GM12801 (cell line): Measurements from ENCODE around the gene BCL7A.

Experiments used
- TF ChIP-seq, protein P1 (sequence below): IDR thresholded peaks from one replicate; pipeline ENCODE4 v1.5.1; 2011; ENCODE audit warnings: control low read depth; ENCODE audit not compliant: insufficient read length; ENCODE audit errors: extremely low read depth

BCL7A gene

GRCh38 chr12:122045262-122045661 is 23.6 kb downstream of the BCL7A start:
- TF ChIP-seq, protein P1, sequence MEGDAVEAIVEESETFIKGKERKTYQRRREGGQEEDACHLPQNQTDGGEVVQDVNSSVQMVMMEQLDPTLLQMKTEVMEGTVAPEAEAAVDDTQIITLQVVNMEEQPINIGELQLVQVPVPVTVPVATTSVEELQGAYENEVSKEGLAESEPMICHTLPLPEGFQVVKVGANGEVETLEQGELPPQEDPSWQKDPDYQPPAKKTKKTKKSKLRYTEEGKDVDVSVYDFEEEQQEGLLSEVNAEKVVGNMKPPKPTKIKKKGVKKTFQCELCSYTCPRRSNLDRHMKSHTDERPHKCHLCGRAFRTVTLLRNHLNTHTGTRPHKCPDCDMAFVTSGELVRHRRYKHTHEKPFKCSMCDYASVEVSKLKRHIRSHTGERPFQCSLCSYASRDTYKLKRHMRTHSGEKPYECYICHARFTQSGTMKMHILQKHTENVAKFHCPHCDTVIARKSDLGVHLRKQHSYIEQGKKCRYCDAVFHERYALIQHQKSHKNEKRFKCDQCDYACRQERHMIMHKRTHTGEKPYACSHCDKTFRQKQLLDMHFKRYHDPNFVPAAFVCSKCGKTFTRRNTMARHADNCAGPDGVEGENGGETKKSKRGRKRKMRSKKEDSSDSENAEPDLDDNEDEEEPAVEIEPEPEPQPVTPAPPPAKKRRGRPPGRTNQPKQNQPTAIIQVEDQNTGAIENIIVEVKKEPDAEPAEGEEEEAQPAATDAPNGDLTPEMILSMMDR: no peak

- TF ChIP-seq, protein P1: no peak
Measured at GRCh38 chr12:122046145-122046544, 24.5 kb downstream of the BCL7A start.

DNA sequence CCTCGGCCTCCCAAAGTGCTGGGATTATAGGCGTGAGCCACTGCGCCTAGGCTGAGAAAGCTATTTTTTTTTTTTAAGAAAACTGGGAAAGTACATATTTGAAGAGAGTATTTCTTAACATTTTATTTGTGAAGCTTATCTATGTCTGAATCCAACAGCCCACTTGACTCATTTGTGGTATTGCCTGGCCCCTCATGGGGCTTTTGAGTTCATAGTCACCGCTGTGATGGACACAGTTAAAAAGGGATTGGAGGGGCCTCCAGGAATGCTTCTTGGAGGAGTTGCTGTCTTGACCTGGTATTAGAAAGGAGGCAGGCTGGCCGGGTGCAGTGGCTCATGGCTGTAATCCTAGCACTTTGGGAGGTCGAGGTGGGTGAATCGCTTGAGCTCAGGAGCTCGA is 26.5 kb downstream of the BCL7A start:
- TF ChIP-seq, protein P1: no peak

GRCh38 chr12:122049827-122050226 is 28.1 kb downstream of the BCL7A start:
- TF ChIP-seq, protein P1: no peak

- TF ChIP-seq, protein P1: no peak
Measured at GRCh38 chr12:122050706-122051105, 29.0 kb downstream of the BCL7A start.

GRCh38 chr12:122051231-122051876 is 29.7 kb downstream of the BCL7A start:
- TF ChIP-seq, protein P1: no peak

- TF ChIP-seq, protein P1: no peak
Measured at GRCh38 chr12:122052285-122052684, 30.6 kb downstream of the BCL7A start.
